ENCODE results near the gene ATXN1L.

- no peak for TF ChIP-seq CTCF (IDR thresholded peaks at IDR 0.05)
- TF ChIP-seq POLR2A (IDR thresholded peaks at IDR 0.05) = no peak
Measured at GRCh38 chr16:71846431-71846830, 655 bp downstream of the ATXN1L start.
